PC-9 (cell line): ENCODE data around the gene RNASET2. TPM values are rescaled to one million over a fixed set of nuclear protein-coding genes. Genes with fewer than 3 reads are reported as not detected.

ENCODE experiments used
- BruUV-seq: library from RNA; stranded (reverse); fragments of 400-500 nt; replicated peaks from 2 replicates; lab custom pipeline; 2021; lab: Mats Ljungman, UMichigan
- CTCF ChIA-PET: fragments of 300-600 bp; sonication (Branson Sonifier 250); formaldehyde crosslinking; loops from one replicate; lab custom pipeline; 2022; ENCODE audit warnings: antibody characterized with exemption; lab: Charles Lee
- POLR2A ChIA-PET: fragments of 300-600 bp; sonication (Branson Sonifier 250); formaldehyde crosslinking; loops from one replicate; lab custom pipeline; 2022; ENCODE audit warnings: antibody characterized with exemption; ENCODE audit not compliant: unreplicated experiment; lab: Charles Lee
- DNase-seq, 2 experiments: peaks; one replicate each; pipeline versions ENCODE4 v3.0.0 to v3.0.0-alpha.2; 2015 to 2022; ENCODE audit warnings: mixed read lengths in 1 of 2
- H2AFZ ChIP-seq: fragments of 200-600 bp; sonication (generic); 2 replicates; pipeline ENCODE4 v1.8.1; 2017; ENCODE audit warnings: antibody characterized with exemption
- H3F3A ChIP-seq: fragments of 200-600 bp; sonication (generic); 2 replicates; pipeline ENCODE4 v1.8.1; 2017; ENCODE audit warnings: antibody characterized with exemption, mild to moderate bottlenecking, low read depth; ENCODE audit not compliant: insufficient read depth
- H3K27ac ChIP-seq: fragments of 200-600 bp; sonication (generic); 2 replicates; pipeline ENCODE4 v1.6.1; 2016; ENCODE audit warnings: mixed run types
- H3K27me3 ChIP-seq: fragments of 200-600 bp; sonication (generic); 2 replicates; pipeline ENCODE4 v1.6.1; 2016; ENCODE audit warnings: low read depth, mixed run types; ENCODE audit not compliant: insufficient read depth
- H3K36me3 ChIP-seq: fragments of 200-600 bp; sonication (generic); 2 replicates; pipeline ENCODE4 v1.6.1; 2016; ENCODE audit warnings: low read depth, mixed run types
- H3K4me1 ChIP-seq: fragments of 200-600 bp; sonication (generic); replicated peaks from 2 replicates; pipeline ENCODE4 v1.6.1; 2016; ENCODE audit warnings: mixed run types; ENCODE audit not compliant: insufficient read depth
- H3K4me2 ChIP-seq: fragments of 200-600 bp; sonication (generic); 2 replicates; pipeline ENCODE4 v1.6.1; 2017; ENCODE audit warnings: mixed run types
- H3K4me3 ChIP-seq: fragments of 200-600 bp; sonication (generic); 2 replicates; pipeline ENCODE4 v1.6.1; 2016; ENCODE audit warnings: mixed run types
- H3K79me2 ChIP-seq: fragments of 200-600 bp; sonication (generic); 2 replicates; pipeline ENCODE4 v1.6.1; 2017; ENCODE audit warnings: low read depth, mixed run types
- H3K9me2 ChIP-seq: fragments of 200-600 bp; sonication (generic); 2 replicates; pipeline ENCODE4 v1.8.1; 2017; ENCODE audit warnings: mild to moderate bottlenecking; ENCODE audit not compliant: insufficient read depth
- H3K9me3 ChIP-seq: fragments of 200-600 bp; sonication (generic); 2 replicates; pipeline ENCODE4 v1.8.1; 2016; ENCODE audit warnings: low read depth; ENCODE audit not compliant: insufficient read depth
- H4K20me1 ChIP-seq: fragments of 200-600 bp; sonication (generic); 2 replicates; pipeline ENCODE4 v1.8.1; 2017; ENCODE audit not compliant: insufficient read depth
- CTCF ChIP-seq: fragments of 200-600 bp; sonication (generic); conservative IDR thresholded peaks from 2 replicates; pipeline ENCODE4 v1.6.1; 2017; ENCODE audit warnings: mixed run types, antibody characterized with exemption, mild to moderate bottlenecking, moderate library complexity
- EZH2 ChIP-seq: fragments of 200-600 bp; sonication (generic); IDR thresholded peaks from 2 replicates; pipeline ENCODE4 v1.8.0; 2017; ENCODE audit warnings: antibody characterized with exemption, low read depth
- intact Hi-C: fragments of 100-400 bp; cut with micrococcal nuclease; formaldehyde crosslinking; loops from one replicate; pipeline ENCODE4 v1.10.0; 2022; ENCODE audit not compliant: unreplicated experiment
- total RNA-seq: library from RNA; stranded (reverse); gene quantifications from 2 replicates; pipeline ENCODE4 v1.2.3, GENCODE V29; 2021

The RNASET2 gene
- total RNA-seq, 1 experiment from 2014 or later, result 16.3 TPM

- Histone ChIP-seq H4K20me1 (no peaks in the 10 kb centered on the region), H3K79me2 (no peaks in the 10 kb centered on the region), H3K27me3 (no peaks in the 10 kb centered on the region), H3F3A (no peaks in the 10 kb centered on the region), H3K36me3 (no peaks in the 10 kb centered on the region), H3K4me2 (no peak overlapping the region), H3K4me1 (no peaks in the 10 kb centered on the region), H3K9me2 (no peaks in the 10 kb centered on the region), H3K9me3 (no peaks in the 10 kb centered on the region), H3K4me3 (no peak overlapping the region), H2AFZ (no peak overlapping the region), H3K27ac (no peak overlapping the region)
- BruUV-seq, result no TSS peak
- POLR2A ChIA-PET, result no interaction called here
- CTCF ChIA-PET, result interaction anchor here (0.5 kb wide), 1 partner anchor 199 kb away, joined by 3 read pairs; no protein-coding TSS in a partner anchor
- TF ChIP-seq CTCF (no peak), EZH2 (no peak)
- intact Hi-C loops, result no loop called here
- no peak for DNase-seq
Measured at GRCh38 chr6:166987448-166987847, 31.1 kb upstream of the RNASET2 start.

- Histone ChIP-seq H4K20me1 (no peaks in the 10 kb centered on the region), H3K27ac (no peak overlapping the region), H3K4me2 (no peak overlapping the region), H3K79me2 (no peaks in the 10 kb centered on the region), H2AFZ (no peak overlapping the region), H3K27me3 (no peaks in the 10 kb centered on the region), H3K9me2 (no peaks in the 10 kb centered on the region), H3F3A (no peaks in the 10 kb centered on the region), H3K4me3 (no peak overlapping the region), H3K4me1 (no peaks in the 10 kb centered on the region), H3K9me3 (no peaks in the 10 kb centered on the region), H3K36me3 (no peaks in the 10 kb centered on the region)
- BruUV-seq, result no TSS peak
- ChIA-PET POLR2A (no interaction called here), CTCF (no interaction called here)
- TF ChIP-seq EZH2 (no peak), CTCF (no peak)
- intact Hi-C loops, result no loop called here
- DNase-seq, result no peak
Measured at GRCh38 chr6:166980738-166981137, 24.4 kb upstream of the RNASET2 start.

GRCh38 chr6:166977621-166978525 lies 21.5 kb upstream of the RNASET2 start:
- Histone ChIP-seq H3K27me3 (no peaks in the 10 kb centered on the region), H2AFZ (no peak overlapping the region), H3K79me2 (no peaks in the 10 kb centered on the region), H3K9me3 (no peaks in the 10 kb centered on the region), H4K20me1 (no peaks in the 10 kb centered on the region), H3K4me3 (no peak overlapping the region), H3K9me2 (no peaks in the 10 kb centered on the region), H3K27ac (no peak overlapping the region), H3F3A (no peaks in the 10 kb centered on the region), H3K4me1 (no peaks in the 10 kb centered on the region), H3K4me2 (no peak overlapping the region), H3K36me3 (no peaks in the 10 kb centered on the region)
- intact Hi-C loops, result no loop called here
- ChIA-PET POLR2A (no interaction called here), CTCF (no interaction called here)
- DNase-seq, result no peak
- BruUV-seq, result no TSS peak
- TF ChIP-seq CTCF, result no peak
- TF ChIP-seq EZH2, result no peak
